ENCODE results near the gene ANKLE2.
A peak's percentile ranks its signal among the peaks of the same experiment; 100 is the strongest.
"Not testable (repeated sequence)": the region's sequence is repeated elsewhere in the genome, so short reads cannot be mapped to it uniquely, and the experiment has no call there.

The ANKLE2 gene

GRCh38 chr12:132718644-132719043 lies 43.0 kb downstream of the ANKLE2 start:
- DNase-seq, result no peak

- DNase-seq, result no peak
Observed at GRCh38 chr12:132717531-132718387, 43.9 kb downstream of the ANKLE2 start.

- no peak for DNase-seq
Observed at GRCh38 chr12:132717011-132717410, 44.6 kb downstream of the ANKLE2 start.

- DNase-seq, result no peak
Observed at GRCh38 chr12:132716356-132716755, 45.3 kb downstream of the ANKLE2 start.

GRCh38 chr12:132715874-132716273 lies 45.8 kb downstream of the ANKLE2 start:
- DNase-seq, result no peak

- DNase-seq, result no peak
Observed at GRCh38 chr12:132713123-132713522, 48.5 kb downstream of the ANKLE2 start.

GRCh38 chr12:132711080-132711843 lies 50.4 kb downstream of the ANKLE2 start:
- DNase-seq, result no peak

GRCh38 chr12:132710405-132711079 lies 51.1 kb downstream of the ANKLE2 start, which contains the start of gene PGAM5:
Gene PGAM5 (plus strand): TSS chr12:132710842. CDS start chr12:132710877, 35 bp downstream.
- DNase-seq, result peak; percentile 75

- no peak for DNase-seq
Observed at GRCh38 chr12:132710043-132710404, 51.6 kb downstream of the ANKLE2 start.

GRCh38 chr12:132708150-132708549 lies 53.5 kb downstream of the ANKLE2 start:
- no peak for DNase-seq

GRCh38 chr12:132707241-132707640 lies 54.4 kb downstream of the ANKLE2 start:
- DNase-seq, result no peak

- no peak for DNase-seq
Observed at GRCh38 chr12:132703641-132704040, 58.0 kb downstream of the ANKLE2 start.

- no peak for DNase-seq
Observed at GRCh38 chr12:132702640-132703039, 59.0 kb downstream of the ANKLE2 start.

- DNase-seq, result no peak
Observed at GRCh38 chr12:132700212-132700822, 61.3 kb downstream of the ANKLE2 start.

- no peak for DNase-seq
Observed at GRCh38 chr12:132698341-132698740, 63.3 kb downstream of the ANKLE2 start.

GRCh38 chr12:132695431-132695830 lies 66.2 kb downstream of the ANKLE2 start:
- no peak for DNase-seq

GRCh38 chr12:132694888-132695287 lies 66.7 kb downstream of the ANKLE2 start:
- not testable (repeated sequence) for DNase-seq

- not testable (repeated sequence) for DNase-seq
Observed at GRCh38 chr12:132692030-132692429, 69.6 kb downstream of the ANKLE2 start.

GRCh38 chr12:132690112-132690511 lies 71.5 kb downstream of the ANKLE2 start:
- no peak for DNase-seq

- no peak for DNase-seq
Observed at GRCh38 chr12:132689227-132689626, 72.4 kb downstream of the ANKLE2 start.

- peak; percentile 81 for DNase-seq
Observed at GRCh38 chr12:132687211-132688164, 74.1 kb downstream of the ANKLE2 start, which contains the start of the genes POLE and PXMP2. Gene POLE (minus strand): TSS chr12:132687342. CDS start chr12:132687315, 27 bp downstream. Gene PXMP2 (plus strand): TSS chr12:132687587. CDS start chr12:132687671, 84 bp downstream.

GRCh38 chr12:132686825-132687210 lies 74.8 kb downstream of the ANKLE2 start:
- DNase-seq, result no peak
